Caco-2 (cell line): ENCODE results near the gene SKAP1. TPM values are rescaled to one million over a fixed set of nuclear protein-coding genes. Genes with fewer than 3 reads are reported as not detected.

ENCODE experiments used
- BruUV-seq: library from RNA; stranded (reverse); fragments of 400-500 nt; replicated peaks from 2 replicates; lab custom pipeline; 2021; lab: Mats Ljungman, UMichigan
- CTCF ChIA-PET: fragments of 300-600 bp; sonication (Branson Sonifier 250); formaldehyde crosslinking; loops from one replicate; lab custom pipeline; 2022; ENCODE audit warnings: antibody characterized with exemption; lab: Charles Lee
- POLR2A ChIA-PET: fragments of 300-600 bp; sonication (Branson Sonifier 250); formaldehyde crosslinking; loops from one replicate; lab custom pipeline; 2022; ENCODE audit warnings: antibody characterized with exemption; lab: Charles Lee
- DNase-seq, 2 experiments: peaks; one replicate each; pipeline versions ENCODE4 v3.0.0 to v3.0.0-alpha.2; 2020 to 2022
- H3K27me3 ChIP-seq: replicated peaks from 2 replicates; pipeline ENCODE4 v1.6.0; 2011; ENCODE audit warnings: low read length; ENCODE audit not compliant: control insufficient read depth, insufficient read depth
- H3K36me3 ChIP-seq: 2 replicates; pipeline ENCODE4 v1.5.1; 2011; ENCODE audit warnings: low read length; ENCODE audit not compliant: control insufficient read depth, insufficient read depth
- H3K4me1 ChIP-seq: fragments of 250-450 bp; sonication (Bioruptor Pico); 2 replicates; pipeline ENCODE4 v1.5.1; 2020; ENCODE audit warnings: mild to moderate bottlenecking
- H3K4me3 ChIP-seq: 2 replicates; pipeline ENCODE4 v1.5.1; 2011; ENCODE audit warnings: low read depth, mild to moderate bottlenecking, control low read depth, low read length
- H3K9me3 ChIP-seq: fragments of 250-450 bp; sonication (Bioruptor Pico); 2 replicates; pipeline ENCODE4 v1.5.1; 2020; ENCODE audit warnings: mild to moderate bottlenecking, moderate library complexity
- H3K27ac Mint-ChIP-seq: one replicate; pipeline ENCODE4 v1.8.0; 2022; ENCODE audit warnings: mixed read lengths; ENCODE audit not compliant: unreplicated experiment
- H3K27me3 Mint-ChIP-seq: one replicate; pipeline ENCODE4 v1.8.0; 2022; ENCODE audit warnings: mixed read lengths; ENCODE audit not compliant: insufficient read depth, unreplicated experiment
- H3K36me3 Mint-ChIP-seq: one replicate; pipeline ENCODE4 v1.8.0; 2022; ENCODE audit warnings: mild to moderate bottlenecking, mixed read lengths; ENCODE audit not compliant: insufficient read depth, unreplicated experiment
- H3K4me1 Mint-ChIP-seq: one replicate; pipeline ENCODE4 v1.8.0; 2022; ENCODE audit warnings: low read depth, mixed read lengths; ENCODE audit not compliant: unreplicated experiment
- H3K4me3 Mint-ChIP-seq: one replicate; pipeline ENCODE4 v1.8.0; 2022; ENCODE audit warnings: mild to moderate bottlenecking, moderate library complexity, mixed read lengths; ENCODE audit not compliant: unreplicated experiment
- H3K9me3 Mint-ChIP-seq: one replicate; pipeline ENCODE4 v1.8.0; 2022; ENCODE audit warnings: mixed read lengths; ENCODE audit not compliant: unreplicated experiment
- intact Hi-C: fragments of 100-400 bp; cut with micrococcal nuclease; formaldehyde crosslinking; loops from one replicate; pipeline ENCODE4 v1.10.0; 2022; ENCODE audit not compliant: unreplicated experiment
- total RNA-seq: library from RNA; stranded (reverse); gene quantifications from 2 replicates; pipeline ENCODE4 v1.2.3, GENCODE V29; 2022
- TF ChIP-seq, protein P1 (sequence below), 2 experiments: fragments of 200-600 bp in 1 of 2; IDR thresholded peaks; 1 replicate in 1 of 2; 2 replicates in 1 of 2; pipeline versions ENCODE4 v1.5.1 to v1.8.0; 2011 to 2022; ENCODE audit warnings: antibody characterized with exemption in 1 of 2, control low read depth in 1 of 2, inconsistent platforms in 1 of 2, low read depth in 1 of 2, low read length in 1 of 2, mild to moderate bottlenecking in 1 of 2, moderate library complexity in 1 of 2; ENCODE audit not compliant: insufficient read depth in 1 of 2, severe bottlenecking in 1 of 2, unreplicated experiment in 1 of 2

The SKAP1 gene
- total RNA-seq, 1 experiment from 2014 or later = 0.70 TPM

DNA sequence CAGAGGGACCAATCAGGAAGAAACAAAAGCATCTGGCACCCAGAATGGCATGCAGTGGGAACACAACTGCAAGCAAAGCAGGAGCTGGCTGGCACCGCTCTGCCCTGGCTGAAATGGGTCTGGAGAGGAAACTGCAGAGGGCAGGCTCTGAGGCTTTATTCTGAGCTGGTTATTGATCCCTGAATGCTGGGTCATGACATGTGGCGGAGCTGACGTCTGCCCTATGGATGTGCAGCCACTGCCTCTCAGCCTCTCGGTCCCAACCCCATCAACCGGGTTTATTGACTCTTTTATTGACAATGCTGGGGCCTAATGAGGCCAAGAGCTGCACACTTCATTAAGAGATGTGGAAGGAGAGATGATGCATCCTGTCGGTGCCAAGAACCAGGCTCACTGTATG is 3.9 kb upstream of the SKAP1 start:
- Histone ChIP-seq H3K9me3 (no peaks in the 10 kb centered on the region), H3K27me3 (peaks cover 3% of the 10 kb centered on the region; the same call in 1 of the 2 replicates), H3K4me3 (no peak overlapping the region), H3K4me1 (peaks cover 26% of the 10 kb centered on the region), H3K36me3 (no peaks in the 10 kb centered on the region)
- peaks cover 36% of the 10 kb centered on the region for H3K4me1 Mint-ChIP-seq
- peak in 1 of 2 experiments; percentile 38 for DNase-seq
- ChIA-PET CTCF (interaction anchor here (0.6 to 1.7 kb wide), 3 partner anchors 18 to 98 kb away, joined by 3 to 4 read pairs (median 3); no protein-coding TSS in a partner anchor), POLR2A (no interaction called here)
- H3K27ac Mint-ChIP-seq = no peak overlapping the region
- intact Hi-C loops = loop anchor here (2.0 kb wide), 1 partner anchor 59 kb away; no protein-coding TSS in a partner anchor
- no peaks in the 10 kb centered on the region for H3K9me3 Mint-ChIP-seq
- TF ChIP-seq, protein P1, sequence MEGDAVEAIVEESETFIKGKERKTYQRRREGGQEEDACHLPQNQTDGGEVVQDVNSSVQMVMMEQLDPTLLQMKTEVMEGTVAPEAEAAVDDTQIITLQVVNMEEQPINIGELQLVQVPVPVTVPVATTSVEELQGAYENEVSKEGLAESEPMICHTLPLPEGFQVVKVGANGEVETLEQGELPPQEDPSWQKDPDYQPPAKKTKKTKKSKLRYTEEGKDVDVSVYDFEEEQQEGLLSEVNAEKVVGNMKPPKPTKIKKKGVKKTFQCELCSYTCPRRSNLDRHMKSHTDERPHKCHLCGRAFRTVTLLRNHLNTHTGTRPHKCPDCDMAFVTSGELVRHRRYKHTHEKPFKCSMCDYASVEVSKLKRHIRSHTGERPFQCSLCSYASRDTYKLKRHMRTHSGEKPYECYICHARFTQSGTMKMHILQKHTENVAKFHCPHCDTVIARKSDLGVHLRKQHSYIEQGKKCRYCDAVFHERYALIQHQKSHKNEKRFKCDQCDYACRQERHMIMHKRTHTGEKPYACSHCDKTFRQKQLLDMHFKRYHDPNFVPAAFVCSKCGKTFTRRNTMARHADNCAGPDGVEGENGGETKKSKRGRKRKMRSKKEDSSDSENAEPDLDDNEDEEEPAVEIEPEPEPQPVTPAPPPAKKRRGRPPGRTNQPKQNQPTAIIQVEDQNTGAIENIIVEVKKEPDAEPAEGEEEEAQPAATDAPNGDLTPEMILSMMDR (IDR thresholded peaks at IDR 0.05; ENCODE audit: insufficient read depth in 1 of 2, low read depth in 1 of 2, low read length in 1 of 2, severe bottlenecking in 1 of 2, unreplicated experiment in 1 of 2) = no peak
- no TSS peak for BruUV-seq
- peaks cover 26% of the 10 kb centered on the region for H3K27me3 Mint-ChIP-seq
- H3K4me3 Mint-ChIP-seq = peak overlapping the region; percentile 17
- H3K36me3 Mint-ChIP-seq = no peaks in the 10 kb centered on the region

DNA sequence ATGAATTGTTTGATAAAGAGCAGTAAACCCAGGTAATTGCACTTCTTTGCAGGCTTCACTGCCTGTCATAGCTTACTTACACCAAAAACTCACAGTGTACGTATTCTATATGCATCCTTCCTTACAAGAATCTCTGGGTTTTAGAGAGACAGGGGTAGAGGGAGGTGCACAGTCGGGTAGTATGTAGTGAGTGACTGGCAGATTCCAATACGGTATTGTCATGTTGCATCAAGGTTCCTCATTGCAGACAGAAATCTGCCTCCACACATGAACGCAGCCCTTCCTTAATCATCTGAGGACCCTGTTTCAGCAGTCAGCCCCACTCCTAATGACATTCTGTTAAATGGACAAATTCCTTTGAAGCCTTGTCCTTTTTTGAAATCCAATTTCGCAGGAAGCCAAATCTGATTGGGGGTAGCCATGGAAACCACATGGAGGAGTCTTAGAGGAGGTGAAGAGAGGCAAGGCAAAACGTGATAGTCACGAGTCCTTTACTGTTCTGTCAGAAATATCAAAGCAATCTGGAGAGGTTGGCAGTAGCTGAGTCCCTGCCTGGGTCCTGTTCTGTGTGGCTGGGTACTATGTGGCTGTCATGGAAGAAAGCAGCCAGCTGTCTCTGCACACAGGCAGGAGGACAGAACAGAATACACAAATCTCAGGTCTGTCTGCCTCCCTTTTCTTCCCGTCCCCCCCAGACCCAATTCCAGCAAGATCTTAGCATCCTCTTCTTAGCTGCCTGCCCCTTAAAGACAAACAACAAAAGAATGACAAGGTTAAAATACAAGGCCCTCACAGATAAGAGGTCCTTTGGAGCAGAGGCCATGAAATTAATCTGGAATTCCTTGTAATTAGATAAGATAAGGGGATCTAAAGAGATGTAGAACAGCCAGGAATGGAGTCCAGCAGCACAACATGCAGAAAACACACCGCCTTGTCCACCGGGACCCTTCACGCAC is 3.1 kb upstream of the SKAP1 start:
- BruUV-seq = no TSS peak
- Histone ChIP-seq H3K9me3 (no peaks in the 10 kb centered on the region), H3K4me1 (peaks cover 26% of the 10 kb centered on the region), H3K27me3 (peaks cover 3% of the 10 kb centered on the region; the same call in 1 of the 2 replicates), H3K36me3 (no peaks in the 10 kb centered on the region), H3K4me3 (no peak overlapping the region)
- Mint-ChIP-seq H3K9me3 (no peaks in the 10 kb centered on the region), H3K4me3 (peak overlapping the region; percentile 17), H3K27ac (no peak overlapping the region), H3K36me3 (no peaks in the 10 kb centered on the region), H3K27me3 (peaks cover 26% of the 10 kb centered on the region), H3K4me1 (peaks cover 38% of the 10 kb centered on the region)
- TF ChIP-seq, protein P1 (IDR thresholded peaks at IDR 0.05; ENCODE audit: insufficient read depth in 1 of 2, low read depth in 1 of 2, low read length in 1 of 2, severe bottlenecking in 1 of 2, unreplicated experiment in 1 of 2) = no peak
- POLR2A ChIA-PET = no interaction called here
- peak; percentile 54 to 59 for DNase-seq
- CTCF ChIA-PET = interaction anchor here (0.6 to 1.7 kb wide), 2 partner anchors 22 to 97 kb away, joined by 4 to 5 read pairs; no protein-coding TSS in a partner anchor
- intact Hi-C loops = no loop called here

GRCh38 chr17:48429156-48429555 is 858 bp downstream of the SKAP1 start:
- H3K4me1 Mint-ChIP-seq = peaks cover 33% of the 10 kb centered on the region
- H3K4me1 ChIP-seq = peaks cover 19% of the 10 kb centered on the region
- H3K27me3 ChIP-seq = peaks cover 3% of the 10 kb centered on the region; the same call in 1 of the 2 replicates
- no peaks in the 10 kb centered on the region for H3K9me3 Mint-ChIP-seq
- H3K9me3 ChIP-seq = no peaks in the 10 kb centered on the region
- peaks cover 18% of the 10 kb centered on the region for H3K27me3 Mint-ChIP-seq
- H3K36me3 ChIP-seq = no peaks in the 10 kb centered on the region
- no peak overlapping the region for H3K4me3 ChIP-seq
- no peak for DNase-seq
- POLR2A ChIA-PET = no interaction called here
- H3K36me3 Mint-ChIP-seq = no peaks in the 10 kb centered on the region
- no TSS peak for BruUV-seq
- peak overlapping the region; percentile 69 for H3K4me3 Mint-ChIP-seq
- CTCF ChIA-PET = no interaction called here
- TF ChIP-seq, protein P1 (IDR thresholded peaks at IDR 0.05; ENCODE audit: insufficient read depth in 1 of 2, low read depth in 1 of 2, low read length in 1 of 2, severe bottlenecking in 1 of 2, unreplicated experiment in 1 of 2) = no peak
- intact Hi-C loops = no loop called here
- peak overlapping the region; percentile 1 for H3K27ac Mint-ChIP-seq
